ENCODE measurements around the gene DNAAF1.

DNAAF1 gene

GRCh38 chr16:84143784-84144199 lies 1.3 kb upstream of the DNAAF1 start:
- no peak for TF ChIP-seq CTCF (conservative IDR thresholded peaks at IDR 0.05; ENCODE audit: low read depth)
- H3K27ac ChIP-seq: peak overlapping the region; percentile 73
- ChIA-PET CTCF (interaction anchor here (0.6 to 1.7 kb wide), 3 partner anchors 29 to 138 kb away, joined by 3 to 5 read pairs (median 3); partner anchors contain the start of gene TAF1C), POLR2A (ENCODE audit: low non-redundant PET) (no interaction called here)
- DNase-seq (ENCODE audit: low spot score): no peak

- ChIA-PET POLR2A (ENCODE audit: low non-redundant PET) (interaction anchor here (1.4 kb wide), 1 partner anchor 10 kb away, joined by 4 read pairs; no protein-coding TSS in a partner anchor), CTCF (interaction anchor here (0.6 to 1.7 kb wide), 5 partner anchors 25 to 138 kb away, joined by 3 to 5 read pairs (median 4); partner anchors contain the start of gene TAF1C)
- peak; percentile 22 for DNase-seq (ENCODE audit: low spot score)
- H3K27ac ChIP-seq: peak overlapping the region; percentile 73
- 0 out of 2 replicates have a peak, but pooled peaks have one; percentile 16 for TF ChIP-seq CTCF (conservative IDR thresholded peaks at IDR 0.05; ENCODE audit: low read depth)
Measured at GRCh38 chr16:84144209-84144858, 774 bp upstream of the DNAAF1 start.

- POLR2A ChIA-PET (ENCODE audit: low non-redundant PET): no interaction called here
- no peak overlapping the region for H3K27ac ChIP-seq
- no peak for DNase-seq (ENCODE audit: low spot score)
- CTCF ChIA-PET: interaction anchor here (0.7 to 0.9 kb wide), 2 partner anchors 16 to 37 kb away, joined by 3 read pairs; no protein-coding TSS in a partner anchor
- no peak for TF ChIP-seq CTCF (conservative IDR thresholded peaks at IDR 0.05; ENCODE audit: low read depth)
Measured at GRCh38 chr16:84150926-84151325, 5.8 kb downstream of the DNAAF1 start.

- TF ChIP-seq CTCF (conservative IDR thresholded peaks at IDR 0.05; ENCODE audit: low read depth): no peak
- no peak overlapping the region for H3K27ac ChIP-seq
- DNase-seq (ENCODE audit: low spot score): no peak
- CTCF ChIA-PET: no interaction called here
- POLR2A ChIA-PET (ENCODE audit: low non-redundant PET): interaction anchor here (1.1 kb wide), 1 partner anchor 9 kb away, joined by 4 read pairs; the partner anchor contains the start of genes DNAAF1 and HSDL1
Measured at GRCh38 chr16:84153660-84154214, 8.6 kb downstream of the DNAAF1 start.

GRCh38 chr16:84155226-84155625 lies 10.1 kb downstream of the DNAAF1 start:
- ChIA-PET CTCF (interaction anchor here (0.6 to 1.0 kb wide), 2 partner anchors 21 to 218 kb away, joined by 3 to 4 read pairs; no protein-coding TSS in a partner anchor), POLR2A (ENCODE audit: low non-redundant PET) (no interaction called here)
- TF ChIP-seq CTCF (conservative IDR thresholded peaks at IDR 0.05; ENCODE audit: low read depth): no peak
- DNase-seq (ENCODE audit: low spot score): no peak
- H3K27ac ChIP-seq: no peak overlapping the region

GRCh38 chr16:84155771-84156170 lies 10.7 kb downstream of the DNAAF1 start:
- CTCF ChIA-PET: interaction anchor here (0.6 to 1.0 kb wide), 2 partner anchors 20 to 218 kb away, joined by 3 to 4 read pairs; no protein-coding TSS in a partner anchor
- DNase-seq (ENCODE audit: low spot score): no peak
- no peak for TF ChIP-seq CTCF (conservative IDR thresholded peaks at IDR 0.05; ENCODE audit: low read depth)
- POLR2A ChIA-PET (ENCODE audit: low non-redundant PET): no interaction called here
- H3K27ac ChIP-seq: no peak overlapping the region
